Effector memory CD4-positive, alpha-beta T cell (primary cell): ENCODE results near the gene PAIP2.

Experiments used
- DNase-seq, 3 donors: peaks; one replicate each; pipeline ENCODE4 v3.0.0-alpha.2; 2020
- H3K27ac ChIP-seq: 2 replicates; pipeline ENCODE4 v1.7.0; 2013; ENCODE audit warnings: mild to moderate bottlenecking, low read length, moderate library complexity; ENCODE audit not compliant: insufficient read depth, poor library complexity, severe bottlenecking
- H3K27me3 ChIP-seq: replicated peaks from 2 replicates; pipeline ENCODE4 v1.7.0; 2013; ENCODE audit warnings: mild to moderate bottlenecking, low read length; ENCODE audit not compliant: insufficient read depth, control insufficient read depth, poor library complexity, severe bottlenecking
- H3K36me3 ChIP-seq: 2 replicates; pipeline ENCODE4 v1.7.0; 2013; ENCODE audit warnings: mild to moderate bottlenecking, low read length, moderate library complexity; ENCODE audit not compliant: control insufficient read depth, insufficient read depth
- H3K4me1 ChIP-seq: 2 replicates; pipeline ENCODE4 v1.7.0; 2013; ENCODE audit warnings: low read length, mild to moderate bottlenecking; ENCODE audit not compliant: control insufficient read depth, insufficient read depth, poor library complexity, severe bottlenecking
- H3K4me3 ChIP-seq: 2 replicates; pipeline ENCODE4 v1.7.0; 2013; ENCODE audit warnings: low read length, low read depth, mild to moderate bottlenecking; ENCODE audit not compliant: insufficient read depth, poor library complexity, severe bottlenecking
- H3K9me3 ChIP-seq: 2 replicates; pipeline ENCODE4 v1.7.0; 2013; ENCODE audit warnings: mild to moderate bottlenecking, low read length, moderate library complexity; ENCODE audit not compliant: control insufficient read depth

PAIP2 gene

DNA sequence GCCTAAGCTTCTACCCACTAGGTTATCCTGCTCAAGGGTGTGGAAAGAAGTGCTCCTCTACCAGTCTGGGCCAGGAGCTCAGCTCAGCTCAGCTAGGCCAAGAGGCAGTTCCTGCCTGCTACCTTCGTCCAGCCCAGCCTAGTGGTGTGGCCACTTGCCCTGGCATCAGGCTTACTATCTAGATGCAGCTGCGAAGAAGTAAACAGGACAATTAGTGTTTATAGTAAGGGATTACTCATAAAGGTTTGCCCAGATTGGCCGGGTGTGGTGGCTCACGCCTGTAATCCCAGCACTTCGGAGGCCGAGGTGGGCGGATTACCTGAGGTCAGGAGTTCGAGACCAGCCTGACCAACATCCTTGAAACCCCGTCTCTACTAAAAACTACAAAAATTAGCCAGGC, 75.0 kb downstream of the PAIP2 start:
- Histone ChIP-seq H3K27ac (no peak overlapping the region), H3K4me3 (no peak overlapping the region), H3K4me1 (peaks cover 9% of the 10 kb centered on the region), H3K27me3 (no peaks in the 10 kb centered on the region), H3K36me3 (peaks cover 10% of the 10 kb centered on the region), H3K9me3 (no peaks in the 10 kb centered on the region)
- no peak for DNase-seq

DNA sequence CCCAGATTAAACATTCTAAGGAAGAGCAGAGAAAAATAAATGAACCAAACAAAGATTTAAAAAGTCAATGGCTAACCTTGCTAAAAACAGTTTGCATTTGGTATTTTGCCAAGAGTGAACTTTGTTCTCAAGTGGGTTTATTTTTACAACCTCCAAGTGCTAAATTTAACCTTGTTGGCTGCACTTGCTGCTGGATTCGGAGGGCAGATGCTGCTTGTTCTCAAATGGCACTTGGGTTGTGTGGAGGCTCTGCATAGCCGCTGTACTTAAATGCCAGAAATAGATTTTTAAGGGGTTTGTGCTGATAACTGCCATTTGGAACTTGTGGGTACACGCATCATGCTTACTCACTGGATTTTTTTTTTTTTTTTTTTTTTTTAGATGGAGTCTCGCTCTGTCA, 75.6 kb downstream of the PAIP2 start:
- H3K9me3 ChIP-seq: no peaks in the 10 kb centered on the region
- peaks cover 9% of the 10 kb centered on the region for H3K4me1 ChIP-seq
- peaks cover 10% of the 10 kb centered on the region for H3K36me3 ChIP-seq
- no peaks in the 10 kb centered on the region for H3K27me3 ChIP-seq
- H3K4me3 ChIP-seq: no peak overlapping the region
- DNase-seq: no peak
- no peak overlapping the region for H3K27ac ChIP-seq

DNA sequence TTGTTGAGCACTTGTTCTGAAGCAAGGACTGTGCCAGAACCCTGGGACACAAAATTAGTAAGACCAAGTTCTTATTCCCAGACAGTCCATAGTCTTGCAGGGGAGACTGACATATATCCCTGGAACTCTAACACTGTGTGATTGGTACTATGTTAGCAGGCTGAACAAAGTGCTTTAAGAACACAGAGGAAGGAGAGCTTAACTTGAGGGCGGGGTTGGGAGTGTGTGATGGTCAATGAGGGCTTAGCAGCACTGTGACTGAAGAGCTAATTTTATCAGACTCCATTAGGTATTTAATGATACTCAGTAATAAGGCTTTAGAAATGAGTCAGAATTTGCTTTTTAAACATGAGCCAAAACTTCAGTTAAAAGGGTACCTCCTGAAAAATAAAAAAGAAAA, 77.1 kb downstream of the PAIP2 start:
- peaks cover 10% of the 10 kb centered on the region for H3K36me3 ChIP-seq
- no peaks in the 10 kb centered on the region for H3K9me3 ChIP-seq
- H3K27me3 ChIP-seq: no peaks in the 10 kb centered on the region
- H3K4me3 ChIP-seq: no peak overlapping the region
- H3K4me1 ChIP-seq: peaks cover 9% of the 10 kb centered on the region
- DNase-seq: no peak
- no peak overlapping the region for H3K27ac ChIP-seq
